Hindlimb muscle (tissue), 1 donor: Measurements from ENCODE around the gene ELOVL6. TPM values are rescaled to one million over a fixed set of nuclear protein-coding genes. Genes with fewer than 3 reads are reported as not detected.
"Not testable (repeated sequence)": the region's sequence is repeated elsewhere in the genome, so short reads cannot be mapped to it uniquely, and the experiment has no call there.

Experiments
- DNase-seq: peaks from one replicate; pipeline ENCODE4 v3.0.0-alpha.2; 2013
- polyA plus RNA-seq: library from polyadenylated mRNA; unstranded; fragments of 120-200 nt; gene quantifications from one replicate; pipeline ENCODE4 v1.2.1, GENCODE V29; 2013; ENCODE audit not compliant: insufficient read length

ELOVL6 gene
- polyA plus RNA-seq, 1 donor: 7.4 TPM

DNA sequence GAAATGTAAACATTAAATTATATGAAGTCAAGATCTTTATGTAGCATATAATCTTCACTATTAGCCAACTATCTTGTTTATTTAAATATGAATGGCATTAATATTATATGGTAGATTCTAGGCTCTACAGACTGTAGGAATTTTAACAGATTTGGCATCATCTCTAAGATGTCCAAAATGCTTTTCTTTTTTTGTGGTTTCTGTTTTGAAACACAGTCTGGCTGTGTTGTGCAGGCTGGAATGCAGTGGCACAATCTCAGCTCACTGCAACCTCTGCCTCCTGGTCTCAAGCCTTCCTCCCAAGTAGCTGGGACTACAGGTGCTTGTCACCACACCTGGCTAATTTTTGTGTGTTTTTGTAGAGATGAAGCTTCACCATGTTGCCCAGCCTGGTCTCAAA lies 76.2 kb downstream of the ELOVL6 start:
- no peak for DNase-seq

DNA sequence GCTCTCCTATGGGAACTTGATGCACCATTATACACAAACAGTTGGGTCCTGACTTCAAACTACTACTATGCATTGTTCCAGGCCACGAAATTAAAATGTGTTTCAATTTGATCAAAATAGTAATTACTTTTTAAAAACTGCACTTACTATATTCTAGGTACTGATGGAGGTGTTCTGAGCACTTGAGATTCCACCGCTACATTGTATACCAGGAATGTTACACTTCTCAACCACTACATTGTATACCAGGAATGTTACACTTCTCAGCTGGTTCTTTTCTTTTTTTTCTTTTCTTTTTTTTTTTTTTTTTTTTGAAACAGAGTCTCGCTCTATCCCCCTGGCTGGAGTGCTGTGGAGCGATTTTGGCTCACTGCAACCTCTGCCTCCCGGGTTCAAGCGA lies 77.9 kb downstream of the ELOVL6 start:
- DNase-seq: no peak

DNA sequence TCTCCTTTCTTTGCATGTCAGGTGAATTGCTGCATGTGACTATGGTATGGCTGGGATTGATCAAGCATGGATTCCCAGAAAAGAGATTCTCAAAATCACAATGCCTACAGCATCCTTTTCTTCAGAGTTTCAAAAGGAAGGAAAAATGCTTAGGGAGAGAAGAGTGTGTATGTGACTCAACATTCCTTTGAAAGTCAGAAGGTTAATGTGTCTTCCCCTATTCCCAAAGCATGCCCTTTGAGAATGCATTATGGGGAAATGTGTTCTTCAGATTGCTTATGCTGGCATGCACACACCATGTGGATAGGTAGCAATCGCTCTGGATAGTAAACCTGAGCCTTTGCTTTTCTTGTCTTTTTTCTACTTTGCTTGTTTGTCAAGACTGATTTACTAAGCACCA lies 78.5 kb downstream of the ELOVL6 start:
- no peak for DNase-seq

DNA sequence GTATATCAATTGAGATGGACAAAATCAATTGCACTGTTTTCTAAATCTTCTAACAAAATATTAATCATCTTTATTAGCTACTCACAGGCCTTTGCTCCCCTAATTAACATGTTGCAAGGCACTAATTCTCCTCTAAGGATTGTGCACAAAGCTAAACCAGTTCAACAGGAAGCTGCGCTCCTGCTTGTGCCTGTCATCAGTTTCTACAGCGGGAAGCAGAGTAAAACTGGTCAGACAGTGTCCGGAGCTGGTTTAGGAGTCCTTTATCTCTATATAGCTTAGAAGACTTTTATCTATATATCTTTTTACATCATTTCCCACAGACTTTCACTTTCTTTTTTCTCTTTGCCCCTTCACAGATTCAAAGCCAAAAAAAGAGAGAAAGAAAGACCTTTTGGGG lies 79.1 kb downstream of the ELOVL6 start:
- no peak for DNase-seq

DNA sequence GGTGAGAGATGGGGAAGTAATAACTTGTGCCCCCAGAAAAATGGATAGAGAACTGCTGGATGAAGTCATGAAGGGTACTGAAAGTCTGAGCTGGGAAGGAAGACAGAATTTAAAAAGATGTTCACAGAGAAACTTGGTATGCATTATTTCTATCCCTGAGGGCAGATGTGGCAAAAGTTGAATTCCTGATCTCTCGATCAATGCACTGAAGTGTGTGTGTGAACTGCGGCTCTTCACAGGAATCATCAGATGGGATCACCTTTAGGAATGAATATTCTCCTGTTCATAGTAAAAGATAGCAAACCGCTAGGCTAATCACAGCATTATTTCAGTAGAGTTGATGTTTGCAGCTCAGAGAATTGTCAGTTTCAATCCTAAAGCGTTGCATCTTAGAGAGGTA lies 86.4 kb downstream of the ELOVL6 start:
- no peak for DNase-seq

DNA sequence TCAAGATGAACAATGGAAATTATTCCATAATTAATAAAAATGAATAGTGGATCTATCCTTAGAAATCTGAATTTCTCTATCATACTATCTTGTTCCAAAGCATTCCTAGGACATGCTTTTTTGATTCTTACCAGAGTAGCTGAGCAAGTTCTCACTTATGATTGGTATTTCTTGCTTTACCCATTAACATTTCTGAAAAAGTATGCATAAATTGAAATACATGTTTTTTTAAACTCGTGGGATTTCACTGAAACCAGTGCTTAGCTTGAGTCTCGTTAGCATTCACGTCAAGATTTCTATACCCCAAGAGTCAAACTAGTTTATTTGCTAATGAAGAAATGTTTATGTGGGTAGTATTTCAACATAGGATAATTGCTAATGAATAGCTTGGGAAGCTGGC lies 89.0 kb downstream of the ELOVL6 start:
- DNase-seq: no peak

DNA sequence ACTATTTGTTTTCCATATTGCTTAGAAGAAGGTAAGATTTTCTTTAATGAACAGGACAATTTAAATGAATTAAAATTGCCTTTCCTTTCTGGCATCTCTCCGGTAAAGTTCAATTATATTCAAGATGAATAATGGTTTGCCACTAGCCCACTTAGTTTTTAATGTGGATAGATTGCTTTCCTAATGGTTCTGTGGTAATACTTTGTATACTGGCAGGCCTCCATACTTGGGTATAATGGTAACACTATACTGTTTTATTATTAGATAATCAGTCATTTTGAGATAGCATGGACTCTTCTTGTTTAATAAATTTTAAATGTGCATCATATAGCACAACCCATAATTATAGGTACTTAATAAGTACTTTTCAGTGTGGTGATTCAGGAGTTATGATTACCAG lies 89.5 kb downstream of the ELOVL6 start:
- no peak for DNase-seq

DNA sequence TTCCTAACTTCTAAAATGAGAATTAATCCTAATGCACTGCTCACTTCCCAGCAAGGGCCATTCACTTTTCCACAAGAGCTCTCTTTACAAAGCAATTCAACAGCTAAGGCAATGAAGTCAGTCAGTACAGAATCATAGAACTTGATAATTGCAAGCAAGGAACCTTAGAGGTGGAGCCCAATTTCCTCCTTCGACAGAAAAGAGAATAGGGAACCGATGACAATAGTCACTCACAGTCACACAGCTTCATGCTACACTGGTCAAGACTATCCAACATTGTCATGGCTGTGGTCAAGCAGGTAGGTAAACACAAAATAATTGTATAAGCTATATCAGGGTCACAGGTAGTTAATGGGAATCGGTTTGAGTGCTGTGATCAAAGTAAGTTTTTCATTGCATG lies 90.0 kb downstream of the ELOVL6 start:
- DNase-seq: no peak

DNA sequence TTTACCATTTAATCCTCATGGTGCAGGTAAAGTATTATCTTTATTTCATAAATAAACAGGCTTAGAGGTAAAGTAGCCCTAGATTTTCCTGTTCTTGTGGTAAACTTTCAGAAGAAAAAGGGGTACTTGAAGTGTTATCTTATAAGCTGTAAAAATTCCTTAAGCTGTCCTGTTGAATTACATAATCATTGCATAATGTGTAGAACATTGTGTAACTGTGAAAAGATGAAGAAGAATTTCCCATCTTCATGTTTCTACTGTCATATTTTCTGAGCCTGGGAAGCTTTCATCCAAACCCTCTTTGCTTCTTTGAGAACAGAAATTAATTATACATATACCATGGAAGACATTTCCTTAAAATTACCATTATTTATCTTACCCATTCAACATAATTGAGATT lies 90.5 kb downstream of the ELOVL6 start:
- no peak for DNase-seq

DNA sequence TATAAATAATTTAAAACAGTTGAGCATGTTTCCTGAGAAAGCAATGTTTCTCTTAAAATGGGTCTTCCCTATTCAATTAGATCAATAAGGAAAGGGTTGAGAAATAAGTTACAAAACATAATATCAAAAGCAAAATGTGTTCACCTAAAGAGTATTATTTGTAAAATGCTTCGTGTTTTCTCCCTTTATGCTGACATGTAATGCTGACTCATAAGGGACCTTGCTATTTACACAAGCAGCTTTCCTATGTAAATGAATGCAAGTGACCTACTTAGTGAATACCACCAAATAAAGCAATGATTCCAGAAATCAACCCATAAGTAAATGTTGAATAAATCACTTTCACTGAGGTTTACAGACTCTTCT lies 91.5 kb downstream of the ELOVL6 start:
- no peak for DNase-seq

DNA sequence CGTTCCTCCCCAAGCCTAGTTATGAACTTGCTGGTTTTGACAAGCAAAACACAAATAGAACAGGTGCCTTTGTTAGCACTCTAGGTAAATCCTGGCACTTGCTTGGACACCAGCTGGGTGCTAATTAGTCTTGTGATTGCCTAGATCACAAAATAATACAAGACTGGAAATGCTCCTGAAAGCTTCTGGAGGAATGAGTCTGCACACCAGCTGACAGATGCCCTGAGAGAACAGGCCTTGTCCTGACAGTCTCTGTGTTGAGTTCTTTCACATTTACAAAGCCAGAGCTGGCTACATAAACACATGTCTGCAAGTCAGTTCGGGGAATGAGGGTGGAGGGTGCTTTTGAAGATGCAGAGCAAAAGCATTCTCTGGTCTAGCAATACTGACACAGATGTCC lies 93.8 kb downstream of the ELOVL6 start:
- DNase-seq: no peak

DNA sequence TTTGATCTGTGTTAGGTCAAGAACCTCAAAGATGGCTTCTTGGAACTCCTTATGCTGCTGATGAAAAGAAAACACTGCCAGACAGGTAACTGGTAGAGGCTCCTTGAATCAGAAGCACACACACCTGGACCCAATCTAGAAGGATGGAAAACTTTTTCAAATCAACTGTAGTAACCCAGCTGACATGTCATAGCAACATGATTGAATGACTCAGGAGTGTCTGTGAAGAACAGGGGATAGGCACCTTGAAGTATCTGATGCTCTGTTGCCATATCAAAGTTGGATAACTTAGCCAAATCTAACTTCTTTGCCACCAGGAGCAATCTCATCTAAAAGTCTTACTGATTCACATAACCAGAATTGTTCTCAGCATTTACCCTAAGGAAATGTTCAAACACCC lies 98.8 kb downstream of the ELOVL6 start:
- no peak for DNase-seq

DNA sequence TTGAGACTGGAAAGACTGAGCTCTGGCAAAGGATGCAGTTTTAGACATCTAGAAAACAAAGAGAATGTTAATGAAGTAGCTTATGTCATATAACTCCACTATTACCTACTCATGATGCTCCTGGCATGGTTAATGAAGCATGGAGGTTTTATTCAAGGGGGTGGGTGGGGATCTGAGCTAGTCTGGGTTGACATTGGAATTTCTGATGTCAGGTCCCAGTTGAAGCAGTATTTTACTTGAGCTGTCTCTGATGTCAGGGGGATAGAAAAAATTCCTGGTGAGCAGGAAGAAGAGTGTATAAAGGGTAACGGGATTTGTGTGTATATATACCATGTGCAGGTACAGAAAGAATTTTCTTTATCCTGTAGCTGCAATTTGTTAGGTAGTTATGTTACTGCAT lies 102.0 kb downstream of the ELOVL6 start:
- DNase-seq: no peak

DNA sequence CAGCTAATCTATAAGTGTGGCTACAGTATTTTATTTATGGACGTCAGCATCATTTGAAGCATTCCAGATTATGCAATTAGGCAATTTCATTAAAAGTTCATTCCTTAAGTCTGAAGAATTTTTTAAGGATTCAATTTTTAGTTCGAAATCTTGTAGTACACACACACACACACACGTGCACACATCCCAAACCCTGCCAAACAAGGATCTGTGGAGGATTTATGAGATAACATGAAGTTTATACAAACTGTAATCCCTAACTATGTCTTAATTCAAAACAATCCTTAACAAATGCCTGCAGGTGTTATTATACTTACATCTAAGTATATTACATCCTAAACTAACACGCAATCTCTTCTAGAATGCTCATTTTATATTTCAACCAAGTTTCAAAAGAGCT lies 105.8 kb downstream of the ELOVL6 start:
- DNase-seq: no peak

DNA sequence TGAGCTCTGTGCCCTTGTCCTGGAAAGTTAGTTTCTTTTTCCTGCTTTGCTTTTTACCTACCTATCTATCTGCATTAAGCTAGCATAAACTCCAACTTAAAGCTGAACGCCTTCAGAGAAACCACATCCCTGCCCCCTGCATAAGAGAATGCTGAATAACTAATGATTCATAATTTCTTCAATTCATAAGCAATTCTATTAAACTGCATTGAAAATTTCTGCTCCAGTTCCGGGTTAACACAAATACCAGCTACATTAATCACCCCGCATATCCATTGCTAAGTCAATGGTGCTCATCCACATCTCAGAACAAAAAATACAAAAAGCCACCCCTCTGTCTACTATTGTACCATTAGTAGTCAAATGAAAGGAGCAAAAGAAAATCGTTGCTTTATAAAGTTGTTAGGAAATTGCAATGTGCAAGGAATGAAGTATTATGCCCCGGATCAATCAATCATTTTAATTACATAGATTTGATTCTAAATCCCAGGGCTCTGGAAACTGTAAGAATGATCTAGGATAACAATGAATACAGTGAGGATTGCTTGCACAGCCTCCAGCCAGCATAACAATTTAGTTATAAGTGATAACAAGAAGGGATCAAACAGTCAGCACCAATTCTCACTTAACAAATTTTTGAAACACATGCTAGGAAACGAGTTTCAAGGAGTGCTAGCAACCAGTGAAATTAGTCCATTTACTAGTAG lies 106.8 kb downstream of the ELOVL6 start:
- DNase-seq: no peak

DNA sequence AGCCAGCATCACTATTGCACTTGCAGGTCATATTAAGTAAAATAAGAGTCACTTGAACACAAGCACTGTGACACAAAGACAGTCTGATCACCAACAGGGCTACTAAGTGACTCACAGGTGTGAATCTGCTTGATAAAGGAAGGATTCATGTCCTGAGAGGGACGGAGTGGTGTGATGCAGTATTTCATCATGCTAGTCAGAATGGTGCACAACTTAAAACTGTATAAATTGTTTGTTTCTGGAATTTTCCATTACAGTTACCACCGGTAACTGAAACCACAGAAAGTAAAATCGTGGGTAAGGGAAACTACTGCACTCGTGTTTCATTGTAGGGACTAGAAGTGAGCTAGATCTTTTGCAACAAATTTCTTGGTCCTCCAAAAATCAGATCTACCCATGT lies 109.7 kb downstream of the ELOVL6 start:
- DNase-seq: no peak

DNA sequence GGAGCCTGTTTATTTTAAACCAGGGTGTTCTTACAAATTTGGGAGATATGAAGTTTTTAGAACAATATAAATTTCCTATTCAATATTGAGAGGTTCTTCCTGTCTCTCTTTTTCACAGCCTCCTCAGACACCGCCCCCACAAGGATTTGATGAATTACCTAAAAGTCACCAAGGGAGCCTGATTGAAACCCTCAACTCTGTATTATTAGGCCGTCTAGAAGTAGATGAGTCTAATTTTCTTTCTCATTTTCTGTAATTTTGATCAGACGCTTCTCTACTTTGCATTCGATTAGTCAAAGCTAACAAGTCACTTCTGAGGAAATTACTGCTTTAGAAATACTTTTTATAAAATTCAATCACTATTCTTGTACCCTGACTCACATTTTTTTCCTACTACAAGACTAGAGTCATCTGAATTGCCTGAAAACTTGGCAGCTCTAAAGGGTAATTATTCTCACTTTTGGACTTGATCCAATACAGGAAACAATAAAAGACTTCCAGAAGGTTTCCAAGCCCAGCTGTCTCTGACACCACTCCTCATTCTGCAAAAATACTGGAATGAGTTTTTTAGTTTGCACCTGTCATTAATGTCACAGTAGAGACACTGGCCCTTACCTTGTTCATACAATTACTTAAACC lies 111.2 kb downstream of the ELOVL6 start:
- DNase-seq: peak; percentile 64

DNA sequence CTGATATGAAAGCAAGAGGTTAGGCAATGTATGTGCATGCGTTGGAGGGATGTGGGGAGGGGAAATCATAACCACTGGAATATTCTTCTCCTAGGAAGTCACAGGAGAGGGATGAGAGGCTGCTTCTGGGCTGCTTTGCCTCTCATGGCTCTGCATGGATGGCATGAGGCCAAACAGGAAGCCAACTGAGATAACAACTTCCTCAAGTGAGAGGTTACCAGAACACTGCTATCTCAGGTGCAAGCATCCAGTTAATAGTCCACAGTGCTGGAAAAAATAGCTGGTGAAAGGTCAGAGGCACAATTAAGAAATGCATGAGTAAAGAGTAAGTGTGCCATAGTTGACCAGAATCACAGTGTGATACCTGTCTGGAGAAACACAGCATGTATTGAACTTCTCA lies 113.3 kb downstream of the ELOVL6 start:
- no peak for DNase-seq

DNA sequence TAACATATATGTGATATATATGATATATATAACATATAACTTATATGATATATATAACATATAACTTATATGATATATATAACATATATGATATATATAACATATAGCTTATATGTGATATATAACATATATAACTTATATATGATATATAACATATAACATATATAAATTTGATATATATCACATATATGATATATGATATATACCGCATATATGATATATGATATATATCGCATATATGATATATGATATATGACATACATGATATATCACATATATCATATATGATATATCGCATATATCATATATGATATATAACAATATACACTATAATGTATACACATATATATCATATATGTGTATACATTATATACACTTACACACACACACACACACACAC lies 114.3 kb downstream of the ELOVL6 start:
- no peak for DNase-seq

DNA sequence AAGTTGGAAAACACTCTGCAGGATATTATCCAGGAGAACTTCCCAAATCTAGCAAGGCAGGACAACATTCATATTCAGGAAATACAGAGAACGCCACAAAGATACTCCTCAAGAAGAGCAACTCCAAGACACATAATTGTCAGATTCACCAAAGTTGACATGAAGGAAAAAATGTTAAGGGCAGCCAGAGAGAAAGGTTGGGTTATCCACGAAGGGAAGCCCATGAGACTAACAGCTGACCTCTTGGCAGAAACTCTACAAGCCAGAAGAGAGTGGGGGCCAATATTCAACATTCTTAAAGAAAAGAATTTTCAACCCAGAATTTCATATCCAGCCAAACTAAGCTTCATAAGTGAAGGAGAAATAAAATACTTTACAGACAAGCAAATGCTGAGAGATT lies 120.3 kb downstream of the ELOVL6 start:
- DNase-seq: not testable (repeated sequence)

DNA sequence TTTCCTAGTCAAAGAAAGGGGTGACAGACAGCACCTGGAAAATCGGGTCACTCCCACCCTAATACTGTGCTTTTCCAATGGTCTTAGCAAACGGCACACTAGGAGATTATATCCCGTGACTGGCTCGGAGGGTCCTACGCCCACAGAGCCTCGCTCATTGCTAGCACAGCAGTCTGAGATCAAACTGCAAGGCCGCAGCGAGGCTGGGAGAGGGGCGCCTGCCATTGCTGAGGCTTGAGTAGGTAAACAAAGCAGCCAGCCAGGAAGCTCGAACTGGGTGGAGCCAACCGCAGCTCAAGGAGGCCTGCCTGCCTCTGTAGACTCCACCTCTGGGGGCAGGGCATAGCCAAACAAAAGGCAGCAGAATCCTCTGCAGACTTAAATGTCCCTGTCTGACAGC lies 121.6 kb downstream of the ELOVL6 start:
- not testable (repeated sequence) for DNase-seq

DNA sequence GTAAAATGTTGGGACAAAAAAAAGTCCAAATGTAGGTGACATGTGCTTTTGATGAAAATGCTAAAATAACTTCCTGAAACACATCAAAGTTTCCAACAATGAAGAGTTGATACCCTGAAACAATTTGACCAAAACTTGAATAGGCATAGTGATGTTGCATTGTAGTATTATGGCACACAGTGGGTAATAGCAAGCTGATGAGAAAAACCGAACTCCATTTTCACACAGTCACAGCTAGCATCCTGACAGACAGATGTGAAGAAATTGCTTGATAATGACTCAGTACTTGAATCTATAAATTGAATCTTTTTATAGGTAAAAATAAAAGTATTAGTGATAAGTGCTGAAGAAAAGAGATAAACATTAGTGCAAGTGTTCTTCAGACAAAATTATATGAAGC lies 122.5 kb downstream of the ELOVL6 start:
- DNase-seq: no peak

DNA sequence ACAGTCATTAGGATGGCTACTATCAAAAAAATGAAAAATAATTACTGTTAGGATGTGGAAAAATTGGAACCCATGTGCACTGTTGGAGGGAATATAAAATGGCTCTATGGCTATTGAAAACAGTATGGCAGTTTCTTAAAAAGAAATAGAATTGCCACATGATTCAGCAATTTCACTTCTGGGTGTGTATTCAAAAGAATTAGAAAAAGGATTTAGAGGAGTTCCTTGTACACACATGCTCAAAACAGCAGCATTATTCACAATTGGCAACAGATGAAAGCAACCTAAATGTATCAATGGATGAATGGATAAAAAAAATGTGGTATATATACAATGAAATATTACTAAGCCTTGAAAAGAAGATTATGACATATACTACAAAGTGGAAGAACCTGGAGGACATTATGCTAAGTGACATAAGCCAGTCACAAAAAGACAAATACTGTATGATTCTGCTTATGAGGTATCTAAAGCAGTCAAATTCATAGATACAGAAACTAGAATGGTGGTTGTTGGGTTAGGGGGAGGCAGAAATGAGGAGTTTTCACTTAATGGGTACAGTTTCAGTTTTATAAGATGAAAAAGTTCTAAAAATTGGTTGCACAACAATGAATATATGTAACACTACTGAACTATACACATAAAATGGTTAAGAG lies 123.2 kb downstream of the ELOVL6 start:
- DNase-seq: no peak

DNA sequence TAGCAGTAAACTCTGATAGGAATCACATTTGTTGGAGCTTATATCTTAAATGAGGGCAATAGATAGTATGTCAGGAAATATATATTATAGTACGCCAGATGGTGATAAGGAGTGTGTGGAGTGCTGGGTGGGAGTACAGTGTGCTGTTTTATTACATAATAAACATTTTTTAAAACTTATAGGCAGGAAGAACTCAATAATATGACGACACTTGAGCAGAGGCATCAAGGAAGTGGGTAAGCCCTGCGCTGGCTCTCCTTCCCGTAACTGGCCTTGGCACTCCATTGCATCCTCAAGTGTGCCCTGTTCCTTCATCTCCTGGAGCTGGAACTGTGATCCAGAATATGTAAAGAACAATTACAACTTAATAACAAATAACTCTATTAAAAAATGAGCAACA lies 123.8 kb downstream of the ELOVL6 start:
- DNase-seq: no peak
